ENCODE results near the gene CD33. TPM values are rescaled to one million over a fixed set of nuclear protein-coding genes. Genes with fewer than 3 reads are reported as not detected.

The CD33 gene
- total RNA-seq, 1 experiment from 2014 or later: 0.63 TPM

DNA sequence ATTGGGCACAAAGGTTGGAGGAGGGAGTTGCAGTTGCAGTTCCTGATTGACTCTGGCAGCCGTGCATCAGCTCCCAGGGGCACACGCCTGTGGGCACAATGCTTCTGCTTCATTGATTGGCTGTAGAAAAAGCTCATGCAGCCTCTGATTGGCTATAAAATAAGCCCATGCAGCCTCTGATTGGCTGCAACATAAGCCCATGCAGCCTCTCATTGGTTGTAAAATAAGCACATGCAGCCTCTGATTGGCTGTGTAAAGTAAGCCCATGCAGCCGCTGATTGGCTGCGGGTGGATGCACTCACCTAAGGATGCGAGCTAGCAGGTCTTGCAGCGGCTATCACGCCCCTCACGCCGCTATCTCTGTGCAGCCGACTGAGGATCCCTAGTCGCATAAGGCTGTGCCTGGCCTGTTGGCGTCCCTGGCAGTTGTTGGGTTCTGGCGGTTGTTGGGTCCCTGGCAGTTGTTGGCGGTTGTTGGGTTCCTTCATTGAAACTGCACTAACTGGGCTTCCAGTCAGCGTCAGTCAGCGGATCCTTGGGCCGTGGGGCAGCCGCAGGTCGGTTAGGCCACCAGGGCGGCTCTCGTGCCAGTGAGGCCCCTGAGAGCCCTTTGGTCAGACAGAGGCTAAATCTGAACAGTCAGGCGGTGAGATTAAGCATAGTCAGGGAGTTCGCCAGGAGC lies 26.0 kb downstream of the CD33 start, which contains the start of gene SIGLECL1:
SIGLECL1 (plus strand) TSS at position 295 of the 682 bp plus-strand sequence. CDS start 12,993 bp downstream, outside the sequence.
- in situ Hi-C loops (cut with HindIII; ENCODE audit: low pct_unique_long_range_greater_than_20kb, low sequenced_read_pairs): no loop called here
- no peak for DNase-seq (ENCODE audit: low read depth, low spot score)

DNA sequence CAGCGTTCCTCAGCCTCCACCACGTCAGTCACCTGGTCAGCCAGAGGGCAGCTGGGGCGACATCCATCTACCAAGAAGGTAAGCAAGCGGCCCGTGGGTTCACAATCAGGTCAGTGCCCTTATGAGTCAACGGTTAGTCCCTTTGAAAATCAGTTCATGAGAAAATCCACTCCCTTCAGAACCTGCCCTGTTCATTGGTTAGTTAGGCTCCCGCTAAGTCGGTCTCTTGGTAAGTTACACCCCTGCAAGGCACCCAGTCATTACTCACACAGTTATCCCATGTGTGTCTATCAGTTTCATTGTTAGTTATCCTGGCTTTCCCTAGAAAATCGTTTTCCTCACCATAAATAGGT lies 26.6 kb downstream of the CD33 start:
- no peak for DNase-seq (ENCODE audit: low read depth, low spot score)

DNA sequence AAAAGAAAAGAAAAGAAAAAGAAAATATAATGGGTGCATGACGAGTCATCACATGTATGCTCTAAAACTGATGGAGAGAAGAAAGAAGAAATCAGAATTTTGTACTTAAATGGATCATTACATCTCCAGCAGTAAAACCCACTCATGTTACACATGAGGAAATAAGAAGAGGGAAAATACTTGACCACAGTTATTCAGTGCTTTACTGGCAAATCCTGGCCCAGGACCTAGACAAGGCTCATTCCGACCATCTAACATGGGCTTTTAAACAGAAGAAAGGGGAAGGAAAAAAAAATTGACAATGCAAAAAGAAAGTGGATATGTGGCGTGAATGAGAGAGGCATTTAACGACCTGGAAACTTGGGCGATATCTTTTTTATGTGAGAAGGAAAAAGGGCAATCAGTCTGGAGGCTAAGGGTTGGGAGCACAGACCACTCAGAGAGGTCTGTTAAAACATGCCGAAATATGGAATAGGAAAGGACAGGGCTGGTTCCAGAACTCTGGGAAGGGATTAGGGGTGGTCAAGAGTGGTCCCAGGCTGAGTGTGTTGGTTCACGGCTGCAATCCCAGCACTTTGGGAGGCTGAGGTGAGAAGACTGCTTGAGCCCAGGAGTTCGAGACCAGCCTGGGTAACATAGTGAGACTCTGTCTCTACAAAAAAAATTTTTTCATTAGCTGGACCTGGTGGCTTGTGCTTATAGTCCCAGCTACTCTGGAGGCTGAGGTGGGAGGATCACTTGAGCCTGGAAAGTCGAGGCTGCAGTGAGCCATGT lies 27.6 kb downstream of the CD33 start:
- no peak for DNase-seq (ENCODE audit: low read depth, low spot score)
- in situ Hi-C loops (cut with HindIII; ENCODE audit: low pct_unique_long_range_greater_than_20kb, low sequenced_read_pairs): no loop called here

More for the DNA sequence above, 26.6 kb downstream of the CD33 start:
- in situ Hi-C loops (cut with HindIII; ENCODE audit: low pct_unique_long_range_greater_than_20kb, low sequenced_read_pairs): no loop called here

DNA sequence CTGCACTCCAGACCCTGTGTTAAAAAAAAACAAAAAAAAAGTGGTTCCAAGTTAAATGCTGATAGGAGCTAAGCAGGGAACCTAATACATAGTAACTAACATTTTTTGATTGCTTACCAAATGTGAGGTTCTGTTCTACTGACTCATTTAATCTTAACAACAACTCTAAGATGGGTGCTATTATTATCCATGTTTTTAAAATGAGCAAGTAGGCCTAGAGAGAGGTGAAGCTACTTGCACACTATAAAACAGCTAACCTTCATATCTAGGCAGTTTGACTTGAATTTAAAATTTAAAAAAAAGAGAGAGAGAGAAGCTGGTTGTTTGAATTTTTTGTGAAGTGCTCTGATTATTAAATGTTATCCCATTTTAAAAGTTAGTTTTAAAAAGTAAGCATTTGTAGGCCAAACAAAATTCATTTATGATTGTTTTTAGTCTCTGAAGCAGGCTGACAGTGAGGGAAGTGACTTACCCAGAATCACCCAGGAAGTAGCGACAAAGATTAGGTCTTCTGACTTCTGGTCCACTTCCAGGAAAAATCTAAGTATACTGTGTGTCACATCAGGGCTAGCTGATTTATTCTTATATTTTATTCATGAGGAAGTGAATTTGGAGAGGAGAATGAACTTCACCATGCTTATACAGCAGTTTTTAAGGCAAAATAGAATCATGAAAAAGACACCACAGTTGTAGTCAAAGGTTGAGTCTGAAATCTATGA lies 28.4 kb downstream of the CD33 start:
- no peak for DNase-seq (ENCODE audit: low read depth, low spot score)
- in situ Hi-C loops (cut with HindIII; ENCODE audit: low pct_unique_long_range_greater_than_20kb, low sequenced_read_pairs): no loop called here

DNA sequence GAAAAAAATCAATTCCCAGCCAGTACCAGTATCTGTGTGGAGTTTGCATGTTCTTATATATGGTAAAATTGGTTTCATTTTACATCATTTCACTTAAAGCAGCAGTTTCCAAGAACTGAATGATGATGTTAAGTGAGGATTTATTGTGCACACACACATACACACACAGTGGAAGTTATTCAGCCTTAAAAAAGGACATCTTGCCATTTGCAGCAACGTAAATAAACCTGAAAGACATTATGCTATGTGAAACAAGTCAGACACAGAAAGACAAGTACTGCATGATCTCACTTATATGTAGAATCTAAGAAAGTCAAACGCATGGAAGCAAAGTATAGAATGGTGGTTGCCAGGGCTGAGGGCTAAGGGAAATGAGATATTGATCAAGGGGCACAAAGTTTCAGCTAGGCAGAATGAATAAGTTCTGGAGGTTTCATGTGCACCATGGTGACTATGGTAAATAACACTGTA lies 31.3 kb downstream of the CD33 start:
- no peak for DNase-seq (ENCODE audit: low read depth, low spot score)
- in situ Hi-C loops (cut with HindIII; ENCODE audit: low pct_unique_long_range_greater_than_20kb, low sequenced_read_pairs): no loop called here

DNA sequence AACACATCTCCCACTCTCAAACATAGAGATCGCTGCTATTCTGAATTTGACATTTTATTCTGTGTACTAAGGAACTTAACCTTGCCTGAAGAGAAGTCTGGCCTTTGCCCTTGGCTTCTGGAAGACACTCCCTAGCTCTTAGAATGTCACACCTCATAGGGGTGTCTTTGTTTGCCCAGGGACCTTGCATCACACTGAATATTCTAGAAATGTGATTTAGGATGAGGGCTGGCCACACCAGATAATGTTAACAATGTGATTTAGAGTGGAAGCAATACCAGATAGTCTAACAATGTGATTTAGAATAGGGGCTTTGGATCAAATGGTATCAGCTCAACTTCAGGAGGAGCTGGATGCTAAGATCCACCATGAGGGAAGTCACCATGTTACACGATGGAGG lies 32.6 kb downstream of the CD33 start:
- DNase-seq (ENCODE audit: low read depth, low spot score): no peak
- in situ Hi-C loops (cut with HindIII; ENCODE audit: low pct_unique_long_range_greater_than_20kb, low sequenced_read_pairs): no loop called here

DNA sequence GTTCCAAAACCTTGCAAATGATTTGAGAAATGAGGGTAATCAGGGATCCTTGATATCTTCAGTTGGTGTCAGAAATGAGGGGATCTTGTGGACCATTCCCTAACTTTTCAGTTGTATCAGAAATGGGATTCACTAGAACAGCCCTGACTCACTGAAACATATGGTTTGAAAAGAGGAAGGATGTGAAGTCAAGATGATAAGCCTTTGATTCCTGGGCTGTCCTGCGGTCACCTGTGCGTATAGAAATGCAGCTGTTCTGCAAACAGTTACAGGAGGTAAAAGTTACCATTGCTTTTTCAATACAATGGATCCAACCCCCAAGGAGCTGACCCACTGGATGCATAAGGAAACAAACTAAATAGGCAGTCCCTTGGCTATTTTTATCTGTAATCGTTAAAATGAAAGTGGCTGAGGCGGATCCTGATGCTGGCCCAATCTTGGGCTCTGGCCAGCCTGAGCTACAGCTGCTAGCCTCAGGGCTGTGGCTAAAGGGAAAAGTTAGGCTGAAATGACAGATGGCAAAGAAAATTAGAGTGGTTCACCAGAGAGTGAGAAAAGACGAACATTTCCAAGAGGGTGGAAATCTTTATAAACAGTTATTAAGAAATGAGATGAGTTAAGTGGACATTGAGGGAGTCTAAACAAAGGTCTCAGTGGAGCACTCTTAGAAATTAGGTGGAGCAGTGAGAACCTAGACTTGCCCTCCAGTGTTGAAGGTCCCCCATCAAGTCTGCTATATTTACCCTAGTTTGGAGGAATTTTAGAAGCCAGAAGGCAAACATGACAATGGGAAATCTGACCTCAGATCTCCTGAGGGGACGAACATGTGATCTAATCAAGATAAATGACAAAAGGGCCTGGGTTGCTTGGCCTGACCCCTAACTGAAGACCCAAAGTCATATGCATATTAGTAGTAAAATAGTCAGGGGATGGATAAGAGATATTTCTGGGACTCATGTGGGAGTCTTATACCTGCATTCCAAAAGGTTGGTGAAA lies 33.6 kb downstream of the CD33 start:
- DNase-seq (ENCODE audit: low read depth, low spot score): no peak
- in situ Hi-C loops (cut with HindIII; ENCODE audit: low pct_unique_long_range_greater_than_20kb, low sequenced_read_pairs): no loop called here

GRCh38 chr19:51259348-51260245 lies 34.7 kb downstream of the CD33 start:
- DNase-seq (ENCODE audit: low read depth, low spot score): peak; percentile 65
- in situ Hi-C loops (cut with HindIII; ENCODE audit: low pct_unique_long_range_greater_than_20kb, low sequenced_read_pairs): no loop called here

- no peak for DNase-seq (ENCODE audit: low read depth, low spot score)
- in situ Hi-C loops (cut with HindIII; ENCODE audit: low pct_unique_long_range_greater_than_20kb, low sequenced_read_pairs): no loop called here
These were observed 38.9 kb downstream of the CD33 start for GRCh38 chr19:51263808-51264207.

- in situ Hi-C loops (cut with HindIII; ENCODE audit: low pct_unique_long_range_greater_than_20kb, low sequenced_read_pairs): no loop called here
- no peak for DNase-seq (ENCODE audit: low read depth, low spot score)
These were observed 46.2 kb downstream of the CD33 start for GRCh38 chr19:51271067-51271466.

GRCh38 chr19:51272183-51272810 lies 47.4 kb downstream of the CD33 start:
- in situ Hi-C loops (cut with HindIII; ENCODE audit: low pct_unique_long_range_greater_than_20kb, low sequenced_read_pairs): no loop called here
- no peak for DNase-seq (ENCODE audit: low read depth, low spot score)

- DNase-seq (ENCODE audit: low read depth, low spot score): no peak
- in situ Hi-C loops (cut with HindIII; ENCODE audit: low pct_unique_long_range_greater_than_20kb, low sequenced_read_pairs): no loop called here
These were observed 49.3 kb downstream of the CD33 start for GRCh38 chr19:51274049-51274770.

DNA sequence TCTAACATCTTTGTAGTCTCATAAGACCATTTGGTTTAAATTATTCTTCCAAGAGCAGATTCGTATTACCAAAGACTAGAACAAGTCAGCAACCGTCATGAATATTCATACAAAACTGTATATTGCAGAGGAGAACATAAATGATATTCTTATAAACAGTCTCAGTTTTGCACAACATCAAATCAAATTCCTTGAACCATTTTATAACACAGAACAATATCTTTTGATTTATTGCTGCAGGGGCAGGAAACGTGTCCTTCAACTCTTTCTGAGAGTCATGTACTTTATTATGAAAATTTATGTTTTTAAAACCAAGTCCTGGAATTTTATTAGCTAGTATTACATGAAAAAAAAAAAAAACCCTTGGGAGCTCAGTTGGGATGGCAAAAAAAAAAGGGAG lies 52.2 kb downstream of the CD33 start:
- no peak for DNase-seq (ENCODE audit: low read depth, low spot score)
- in situ Hi-C loops (cut with HindIII; ENCODE audit: low pct_unique_long_range_greater_than_20kb, low sequenced_read_pairs): no loop called here

GRCh38 chr19:51282335-51282734 lies 57.5 kb downstream of the CD33 start:
- in situ Hi-C loops (cut with HindIII; ENCODE audit: low pct_unique_long_range_greater_than_20kb, low sequenced_read_pairs): no loop called here
- DNase-seq (ENCODE audit: low read depth, low spot score): no peak

- in situ Hi-C loops (cut with HindIII; ENCODE audit: low pct_unique_long_range_greater_than_20kb, low sequenced_read_pairs): no loop called here
- no peak for DNase-seq (ENCODE audit: low read depth, low spot score)
These were observed 60.8 kb downstream of the CD33 start for GRCh38 chr19:51285682-51286081.

All from SK-MEL-5 (cell line).